DMS 273 treated with DMSO at 0.1 percent for 48 hours (cell line): ENCODE measurements around the gene SUPT3H.

Experiments used
- DNase-seq: peaks from one replicate; lab custom pipeline; 2025; lab: John Stamatoyannopoulos, UW

The SUPT3H gene

GRCh38 chr6:44789806-44790205 lies 587.9 kb downstream of the SUPT3H start:
- no peak for DNase-seq

GRCh38 chr6:44789061-44789460 lies 588.7 kb downstream of the SUPT3H start:
- no peak for DNase-seq

GRCh38 chr6:44788387-44788981 lies 589.2 kb downstream of the SUPT3H start:
- DNase-seq: no peak

GRCh38 chr6:44787254-44787834 lies 590.4 kb downstream of the SUPT3H start:
- DNase-seq: no peak

GRCh38 chr6:44785130-44785529 lies 592.6 kb downstream of the SUPT3H start:
- DNase-seq: no peak

GRCh38 chr6:44784195-44784594 lies 593.5 kb downstream of the SUPT3H start:
- DNase-seq: no peak

GRCh38 chr6:44782892-44783291 lies 594.8 kb downstream of the SUPT3H start:
- no peak for DNase-seq

- no peak for DNase-seq
Measured at GRCh38 chr6:44781912-44782597, 595.7 kb downstream of the SUPT3H start.

GRCh38 chr6:44780161-44780560 lies 597.6 kb downstream of the SUPT3H start:
- no peak for DNase-seq

GRCh38 chr6:44779130-44779826 lies 598.5 kb downstream of the SUPT3H start:
- DNase-seq: no peak
